ENCODE measurements around the gene TRIM44. TPM values are rescaled to one million over a fixed set of nuclear protein-coding genes. Genes with fewer than 3 reads are reported as not detected.
A peak's percentile ranks its signal among the peaks of the same experiment; 100 is the strongest.

Gene TRIM44
- total RNA-seq, 3 donors from 2014 or later, result 31.2 to 47.0 (median 33.1) TPM

- H3K27me3 ChIP-seq, result no peaks in the 10 kb centered on the region
- TF ChIP-seq POLR2A (IDR thresholded peaks at IDR 0.05) (no peak), POLR2AphosphoS5 (IDR thresholded peaks at IDR 0.05) (no peak)
- TF ChIP-seq, protein P1, sequence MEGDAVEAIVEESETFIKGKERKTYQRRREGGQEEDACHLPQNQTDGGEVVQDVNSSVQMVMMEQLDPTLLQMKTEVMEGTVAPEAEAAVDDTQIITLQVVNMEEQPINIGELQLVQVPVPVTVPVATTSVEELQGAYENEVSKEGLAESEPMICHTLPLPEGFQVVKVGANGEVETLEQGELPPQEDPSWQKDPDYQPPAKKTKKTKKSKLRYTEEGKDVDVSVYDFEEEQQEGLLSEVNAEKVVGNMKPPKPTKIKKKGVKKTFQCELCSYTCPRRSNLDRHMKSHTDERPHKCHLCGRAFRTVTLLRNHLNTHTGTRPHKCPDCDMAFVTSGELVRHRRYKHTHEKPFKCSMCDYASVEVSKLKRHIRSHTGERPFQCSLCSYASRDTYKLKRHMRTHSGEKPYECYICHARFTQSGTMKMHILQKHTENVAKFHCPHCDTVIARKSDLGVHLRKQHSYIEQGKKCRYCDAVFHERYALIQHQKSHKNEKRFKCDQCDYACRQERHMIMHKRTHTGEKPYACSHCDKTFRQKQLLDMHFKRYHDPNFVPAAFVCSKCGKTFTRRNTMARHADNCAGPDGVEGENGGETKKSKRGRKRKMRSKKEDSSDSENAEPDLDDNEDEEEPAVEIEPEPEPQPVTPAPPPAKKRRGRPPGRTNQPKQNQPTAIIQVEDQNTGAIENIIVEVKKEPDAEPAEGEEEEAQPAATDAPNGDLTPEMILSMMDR (IDR thresholded peaks at IDR 0.05), result no peak
- H3K9me3 ChIP-seq, result no peaks in the 10 kb centered on the region
- H3K4me1 ChIP-seq, result no peaks in the 10 kb centered on the region
- intact Hi-C loops (cut with DNase I; ENCODE audit: low total_unique reads), result no loop called here
- H3K36me3 ChIP-seq, result no peaks in the 10 kb centered on the region
- no peak overlapping the region for H3K4me3 ChIP-seq
- no peak for DNase-seq (ENCODE audit: low spot score in 2 of 2)
- no peak overlapping the region for H3K27ac ChIP-seq
These were observed 7.9 kb upstream of the TRIM44 start for GRCh38 chr11:35654711-35655110.

DNA sequence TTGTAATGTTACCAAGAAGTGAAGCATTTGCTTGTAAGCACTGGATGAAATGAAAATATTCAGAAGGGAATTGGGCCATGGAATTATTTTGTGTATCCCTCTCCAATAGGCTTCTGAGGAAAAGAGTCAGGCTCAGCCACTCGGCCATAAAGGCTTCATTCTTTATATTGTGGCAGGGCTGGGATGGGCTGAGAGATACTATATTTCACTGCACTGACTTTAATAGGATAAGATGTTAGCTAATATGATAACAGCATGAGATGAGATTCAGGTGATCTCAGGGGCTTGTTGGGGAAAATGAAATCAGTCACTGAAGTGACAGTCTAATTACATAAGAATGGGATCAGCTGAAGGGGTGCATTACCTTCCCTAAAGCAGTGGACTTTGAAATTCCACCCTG, 7.3 kb upstream of the TRIM44 start:
- no peaks in the 10 kb centered on the region for H3K27me3 ChIP-seq
- no peaks in the 10 kb centered on the region for H3K4me1 ChIP-seq
- H3K36me3 ChIP-seq, result no peaks in the 10 kb centered on the region
- intact Hi-C loops (cut with DNase I; ENCODE audit: low total_unique reads), result no loop called here
- H3K4me3 ChIP-seq, result no peak overlapping the region
- no peaks in the 10 kb centered on the region for H3K9me3 ChIP-seq
- no peak overlapping the region for H3K27ac ChIP-seq
- DNase-seq (ENCODE audit: low spot score in 2 of 2), result no peak
- TF ChIP-seq POLR2AphosphoS5 (IDR thresholded peaks at IDR 0.05), result no peak
- TF ChIP-seq, protein P1 (IDR thresholded peaks at IDR 0.05), result no peak
- no peak for TF ChIP-seq POLR2A (IDR thresholded peaks at IDR 0.05)

DNA sequence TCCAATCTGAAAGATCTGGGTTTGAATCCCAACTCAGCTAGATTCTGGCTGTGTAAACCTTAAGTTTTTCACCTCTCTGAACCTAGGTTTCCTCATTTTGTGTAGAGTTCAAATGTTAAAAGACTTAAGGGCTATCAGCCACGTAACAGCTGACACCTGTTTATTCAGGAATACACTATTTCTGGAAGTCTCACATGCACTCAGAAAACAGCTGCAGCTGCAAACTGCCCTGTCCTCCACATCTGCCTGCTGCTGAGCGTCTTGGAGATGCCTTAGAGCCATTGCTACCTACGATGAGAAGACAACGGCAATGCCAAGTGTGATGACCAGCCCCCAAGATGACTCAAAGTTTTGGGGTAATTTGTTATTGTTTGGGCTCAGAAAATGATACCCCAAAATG, 6.7 kb upstream of the TRIM44 start:
- TF ChIP-seq, protein P1 (IDR thresholded peaks at IDR 0.05), result no peak
- no peak for TF ChIP-seq POLR2A (IDR thresholded peaks at IDR 0.05)
- no peak for TF ChIP-seq POLR2AphosphoS5 (IDR thresholded peaks at IDR 0.05)
- Histone ChIP-seq H3K27ac (no peak overlapping the region), H3K36me3 (no peaks in the 10 kb centered on the region), H3K4me3 (no peak overlapping the region), H3K4me1 (no peaks in the 10 kb centered on the region), H3K27me3 (no peaks in the 10 kb centered on the region), H3K9me3 (no peaks in the 10 kb centered on the region)
- intact Hi-C loops (cut with DNase I; ENCODE audit: low total_unique reads), result no loop called here
- DNase-seq (ENCODE audit: low spot score in 2 of 2), result no peak

- Histone ChIP-seq H3K9me3 (no peaks in the 10 kb centered on the region), H3K27ac (no peak overlapping the region), H3K4me3 (no peak overlapping the region), H3K36me3 (no peaks in the 10 kb centered on the region), H3K4me1 (peaks cover 0 to 1% of the 10 kb centered on the region in 2 donors), H3K27me3 (no peaks in the 10 kb centered on the region)
- no peak for DNase-seq (ENCODE audit: low spot score in 2 of 2)
- TF ChIP-seq, protein P1 (IDR thresholded peaks at IDR 0.05), result no peak
- TF ChIP-seq POLR2AphosphoS5 (IDR thresholded peaks at IDR 0.05) (no peak), POLR2A (IDR thresholded peaks at IDR 0.05) (no peak)
- intact Hi-C loops (cut with DNase I; ENCODE audit: low total_unique reads), result no loop called here
These were observed 4.3 kb upstream of the TRIM44 start for GRCh38 chr11:35658020-35658948.

DNA sequence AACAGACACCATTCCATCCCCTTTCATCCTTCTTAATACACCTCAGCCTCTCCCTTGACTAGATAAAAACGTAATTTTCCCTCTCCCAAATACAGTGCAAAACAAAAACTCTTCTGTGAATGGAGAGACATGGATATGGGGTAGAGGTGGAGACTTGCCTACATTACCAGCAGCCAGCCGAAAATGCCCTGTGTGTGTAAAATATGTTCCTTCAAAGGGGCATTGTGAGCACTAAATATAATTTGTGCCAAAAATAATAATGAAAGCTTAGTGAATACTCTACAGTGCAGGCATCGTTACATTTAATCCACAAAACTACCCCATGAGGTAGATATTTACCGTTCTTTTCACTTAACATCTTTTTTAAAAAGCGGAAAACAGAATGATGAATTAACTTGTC, 1.0 kb upstream of the TRIM44 start:
- Histone ChIP-seq H3K36me3 (no peaks in the 10 kb centered on the region), H3K4me3 (peak overlapping the region; percentile 71 to 99 (median 75)), H3K4me1 (peaks cover 0 to 7% of the 10 kb centered on the region in 2 donors), H3K9me3 (peaks cover 0 to 17% of the 10 kb centered on the region in 2 donors), H3K27ac (peak overlapping the region; percentile 96 to 99), H3K27me3 (no peaks in the 10 kb centered on the region)
- no peak for DNase-seq (ENCODE audit: low spot score in 2 of 2)
- intact Hi-C loops (cut with DNase I; ENCODE audit: low total_unique reads), result no loop called here
- TF ChIP-seq, protein P1 (IDR thresholded peaks at IDR 0.05), result no peak
- TF ChIP-seq POLR2AphosphoS5 (IDR thresholded peaks at IDR 0.05), result no peak

Data from breast epithelium (tissue), 4 donors.